PC-9 (cell line): ENCODE results near the gene KRTAP3-3. TPM values are rescaled to one million over a fixed set of nuclear protein-coding genes. Genes with fewer than 3 reads are reported as not detected.

Source experiments
- BruUV-seq: library from RNA; stranded (reverse); fragments of 400-500 nt; replicated peaks from 2 replicates; lab custom pipeline; 2021; lab: Mats Ljungman, UMichigan
- CTCF ChIA-PET: fragments of 300-600 bp; sonication (Branson Sonifier 250); formaldehyde crosslinking; loops from one replicate; lab custom pipeline; 2022; ENCODE audit warnings: antibody characterized with exemption; lab: Charles Lee
- POLR2A ChIA-PET: fragments of 300-600 bp; sonication (Branson Sonifier 250); formaldehyde crosslinking; loops from one replicate; lab custom pipeline; 2022; ENCODE audit warnings: antibody characterized with exemption; ENCODE audit not compliant: unreplicated experiment; lab: Charles Lee
- DNase-seq, 2 experiments: peaks; one replicate each; pipeline versions ENCODE4 v3.0.0 to v3.0.0-alpha.2; 2015 to 2022; ENCODE audit warnings: mixed read lengths in 1 of 2
- H2AFZ ChIP-seq: fragments of 200-600 bp; sonication (generic); 2 replicates; pipeline ENCODE4 v1.8.1; 2017; ENCODE audit warnings: antibody characterized with exemption
- H3F3A ChIP-seq: fragments of 200-600 bp; sonication (generic); 2 replicates; pipeline ENCODE4 v1.8.1; 2017; ENCODE audit warnings: antibody characterized with exemption, mild to moderate bottlenecking, low read depth; ENCODE audit not compliant: insufficient read depth
- H3K27ac ChIP-seq: fragments of 200-600 bp; sonication (generic); 2 replicates; pipeline ENCODE4 v1.6.1; 2016; ENCODE audit warnings: mixed run types
- H3K27me3 ChIP-seq: fragments of 200-600 bp; sonication (generic); 2 replicates; pipeline ENCODE4 v1.6.1; 2016; ENCODE audit warnings: low read depth, mixed run types; ENCODE audit not compliant: insufficient read depth
- H3K36me3 ChIP-seq: fragments of 200-600 bp; sonication (generic); 2 replicates; pipeline ENCODE4 v1.6.1; 2016; ENCODE audit warnings: low read depth, mixed run types
- H3K4me1 ChIP-seq: fragments of 200-600 bp; sonication (generic); replicated peaks from 2 replicates; pipeline ENCODE4 v1.6.1; 2016; ENCODE audit warnings: mixed run types; ENCODE audit not compliant: insufficient read depth
- H3K4me2 ChIP-seq: fragments of 200-600 bp; sonication (generic); 2 replicates; pipeline ENCODE4 v1.6.1; 2017; ENCODE audit warnings: mixed run types
- H3K4me3 ChIP-seq: fragments of 200-600 bp; sonication (generic); 2 replicates; pipeline ENCODE4 v1.6.1; 2016; ENCODE audit warnings: mixed run types
- H3K79me2 ChIP-seq: fragments of 200-600 bp; sonication (generic); 2 replicates; pipeline ENCODE4 v1.6.1; 2017; ENCODE audit warnings: low read depth, mixed run types
- H3K9me2 ChIP-seq: fragments of 200-600 bp; sonication (generic); 2 replicates; pipeline ENCODE4 v1.8.1; 2017; ENCODE audit warnings: mild to moderate bottlenecking; ENCODE audit not compliant: insufficient read depth
- H3K9me3 ChIP-seq: fragments of 200-600 bp; sonication (generic); 2 replicates; pipeline ENCODE4 v1.8.1; 2016; ENCODE audit warnings: low read depth; ENCODE audit not compliant: insufficient read depth
- H4K20me1 ChIP-seq: fragments of 200-600 bp; sonication (generic); 2 replicates; pipeline ENCODE4 v1.8.1; 2017; ENCODE audit not compliant: insufficient read depth
- CTCF ChIP-seq: fragments of 200-600 bp; sonication (generic); conservative IDR thresholded peaks from 2 replicates; pipeline ENCODE4 v1.6.1; 2017; ENCODE audit warnings: mixed run types, antibody characterized with exemption, mild to moderate bottlenecking, moderate library complexity
- EZH2 ChIP-seq: fragments of 200-600 bp; sonication (generic); IDR thresholded peaks from 2 replicates; pipeline ENCODE4 v1.8.0; 2017; ENCODE audit warnings: antibody characterized with exemption, low read depth
- intact Hi-C: fragments of 100-400 bp; cut with micrococcal nuclease; formaldehyde crosslinking; loops from one replicate; pipeline ENCODE4 v1.10.0; 2022; ENCODE audit not compliant: unreplicated experiment
- total RNA-seq: library from RNA; stranded (reverse); gene quantifications from 2 replicates; pipeline ENCODE4 v1.2.3, GENCODE V29; 2021

KRTAP3-3 gene
- total RNA-seq, 1 experiment from 2014 or later, result not detected

- Histone ChIP-seq H3K9me2 (no peaks in the 10 kb centered on the region; the same call in 1 of the 2 replicates), H3K4me1 (no peaks in the 10 kb centered on the region), H3K79me2 (no peaks in the 10 kb centered on the region), H3K27ac (no peak overlapping the region), H4K20me1 (no peaks in the 10 kb centered on the region), H3F3A (peaks cover 3% of the 10 kb centered on the region; the same call in 1 of the 2 replicates), H3K4me2 (no peak overlapping the region), H3K4me3 (no peak overlapping the region), H3K36me3 (no peaks in the 10 kb centered on the region), H2AFZ (no peak overlapping the region), H3K9me3 (no peaks in the 10 kb centered on the region), H3K27me3 (no peaks in the 10 kb centered on the region)
- TF ChIP-seq EZH2 (no peak), CTCF (no peak)
- DNase-seq, result no peak
- ChIA-PET CTCF (no interaction called here), POLR2A (no interaction called here)
- BruUV-seq, result no TSS peak
- intact Hi-C loops, result no loop called here
Observed at GRCh38 chr17:40945414-40945813, 48.5 kb downstream of the KRTAP3-3 start.

GRCh38 chr17:40944531-40944930 lies 49.4 kb downstream of the KRTAP3-3 start:
- Histone ChIP-seq H3K4me2 (no peak overlapping the region), H3K27ac (no peak overlapping the region), H3K27me3 (no peaks in the 10 kb centered on the region), H2AFZ (no peak overlapping the region), H3F3A (peaks cover 7% of the 10 kb centered on the region; the same call in 1 of the 2 replicates), H4K20me1 (no peaks in the 10 kb centered on the region), H3K4me1 (no peaks in the 10 kb centered on the region), H3K9me3 (no peaks in the 10 kb centered on the region), H3K4me3 (no peak overlapping the region), H3K79me2 (no peaks in the 10 kb centered on the region), H3K9me2 (no peaks in the 10 kb centered on the region; the same call in 1 of the 2 replicates), H3K36me3 (no peaks in the 10 kb centered on the region)
- DNase-seq, result no peak
- intact Hi-C loops, result no loop called here
- TF ChIP-seq CTCF (no peak), EZH2 (no peak)
- ChIA-PET CTCF (no interaction called here), POLR2A (no interaction called here)
- BruUV-seq, result no TSS peak

Other genes starting within 250 kb of the KRTAP3-3 start
- gene KRT25, start 238.8 kb downstream of the KRTAP3-3 start, total RNA-seq, result not detected in 2 replicates
- not detected in 2 replicates for gene KRT26, start 222.0 kb downstream of the KRTAP3-3 start, total RNA-seq
- gene KRT27, start 211.6 kb downstream of the KRTAP3-3 start, total RNA-seq, result not detected in 2 replicates
- gene KRT28, start 194.2 kb downstream of the KRTAP3-3 start, total RNA-seq, result not detected in 2 replicates
- 22.5 and 49.4 TPM in 2 replicates for gene KRT10, start 171.6 kb downstream of the KRTAP3-3 start, total RNA-seq
- not detected in 2 replicates for gene KRT12, start 126.9 kb downstream of the KRTAP3-3 start, total RNA-seq
- not detected in 2 replicates for gene KRT20, start 108.9 kb downstream of the KRTAP3-3 start, total RNA-seq
- not detected in 2 replicates for gene KRT23, start 56.5 kb downstream of the KRTAP3-3 start, total RNA-seq
- not detected in 2 replicates for gene KRT39, start 27.2 kb downstream of the KRTAP3-3 start, total RNA-seq
- not detected in 2 replicates for gene KRT40, start 9.8 kb downstream of the KRTAP3-3 start, total RNA-seq
- gene KRTAP3-2, start 5.7 kb upstream of the KRTAP3-3 start, total RNA-seq, result not detected in 2 replicates
- gene KRTAP3-1, start 15.0 kb upstream of the KRTAP3-3 start, total RNA-seq, result not detected in 2 replicates
- not detected in 2 replicates for gene KRTAP1-5, start 33.0 kb upstream of the KRTAP3-3 start, total RNA-seq
- gene KRTAP1-4, start 36.0 kb upstream of the KRTAP3-3 start, total RNA-seq, result not detected in 2 replicates
- not detected in 2 replicates for gene KRTAP1-3, start 40.7 kb upstream of the KRTAP3-3 start, total RNA-seq
- gene KRTAP1-1, start 47.3 kb upstream of the KRTAP3-3 start, total RNA-seq, result not detected in 2 replicates
- not detected in 2 replicates for gene KRTAP2-1, start 53.2 kb upstream of the KRTAP3-3 start, total RNA-seq
- not detected in 2 replicates for gene KRTAP2-2, start 61.1 kb upstream of the KRTAP3-3 start, total RNA-seq
- 0.57 TPM in 1 of 2 replicates, not detected in the other for gene KRTAP2-3, start 66.0 kb upstream of the KRTAP3-3 start, total RNA-seq
- gene KRTAP2-4, start 71.7 kb upstream of the KRTAP3-3 start, total RNA-seq, result not detected in 2 replicates
- not detected in 2 replicates for gene KRTAP4-7, start 90.0 kb upstream of the KRTAP3-3 start, total RNA-seq
- not detected in 2 replicates for gene KRTAP4-8, start 104.0 kb upstream of the KRTAP3-3 start, total RNA-seq
- gene KRTAP4-16, start 108.0 kb upstream of the KRTAP3-3 start, total RNA-seq, result not detected in 2 replicates
- gene KRTAP4-9, start 111.2 kb upstream of the KRTAP3-3 start, total RNA-seq, result not detected in 2 replicates
- not detected in 2 replicates for gene KRTAP4-11, start 124.2 kb upstream of the KRTAP3-3 start, total RNA-seq
- not detected in 2 replicates for gene KRTAP4-12, start 130.0 kb upstream of the KRTAP3-3 start, total RNA-seq
- gene KRTAP4-6, start 146.4 kb upstream of the KRTAP3-3 start, total RNA-seq, result not detected in 2 replicates
- not detected in 2 replicates for gene KRTAP4-5, start 155.7 kb upstream of the KRTAP3-3 start, total RNA-seq
- gene KRTAP4-4, start 166.6 kb upstream of the KRTAP3-3 start, total RNA-seq, result not detected in 2 replicates
- not detected in 2 replicates for gene KRTAP4-3, start 174.1 kb upstream of the KRTAP3-3 start, total RNA-seq
- gene KRTAP4-2, start 184.1 kb upstream of the KRTAP3-3 start, total RNA-seq, result not detected in 2 replicates
- gene KRTAP4-1, start 190.7 kb upstream of the KRTAP3-3 start, total RNA-seq, result not detected in 2 replicates
- gene KRTAP9-1, start 195.7 kb upstream of the KRTAP3-3 start, total RNA-seq, result not detected in 2 replicates
- not detected in 2 replicates for gene KRTAP9-2, start 232.5 kb upstream of the KRTAP3-3 start, total RNA-seq
- gene KRTAP9-3, start 238.3 kb upstream of the KRTAP3-3 start, total RNA-seq, result not detected in 2 replicates
- not detected in 2 replicates for gene KRTAP9-8, start 243.8 kb upstream of the KRTAP3-3 start, total RNA-seq